HPDE6-E6E7 (cell line): ENCODE measurements around the gene FBXW12.
"Not testable (repeated sequence)": the region's sequence is repeated elsewhere in the genome, so short reads cannot be mapped to it uniquely, and the experiment has no call there.

ENCODE experiments used
- DNase-seq: peaks from one replicate; pipeline ENCODE4 v3.0.0; 2011; ENCODE audit warnings: missing footprints; ENCODE audit errors: extremely low spot score

FBXW12 gene, protein sequence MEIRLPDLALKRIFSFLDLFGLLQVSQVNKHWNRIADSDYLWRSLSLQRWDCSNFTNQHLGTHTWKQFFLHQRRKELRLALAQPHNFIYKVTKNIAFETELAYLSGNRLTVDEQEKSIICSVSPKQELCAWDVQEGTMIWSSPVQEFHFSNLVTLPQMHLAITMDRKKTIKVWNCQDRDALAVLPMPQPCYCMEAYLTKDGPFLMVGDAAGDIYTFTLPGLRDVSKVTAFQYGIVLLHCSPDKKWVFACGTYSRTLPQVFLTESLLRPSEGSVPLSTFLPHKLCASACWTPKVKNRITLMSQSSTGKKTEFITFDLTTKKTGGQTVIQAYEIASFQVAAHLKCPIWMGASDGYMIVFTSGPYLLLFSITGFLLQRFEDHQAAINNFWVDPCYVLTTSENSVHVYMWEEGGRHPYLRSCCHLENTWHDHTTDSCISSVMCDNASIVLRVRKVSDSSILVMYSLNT

DNA sequence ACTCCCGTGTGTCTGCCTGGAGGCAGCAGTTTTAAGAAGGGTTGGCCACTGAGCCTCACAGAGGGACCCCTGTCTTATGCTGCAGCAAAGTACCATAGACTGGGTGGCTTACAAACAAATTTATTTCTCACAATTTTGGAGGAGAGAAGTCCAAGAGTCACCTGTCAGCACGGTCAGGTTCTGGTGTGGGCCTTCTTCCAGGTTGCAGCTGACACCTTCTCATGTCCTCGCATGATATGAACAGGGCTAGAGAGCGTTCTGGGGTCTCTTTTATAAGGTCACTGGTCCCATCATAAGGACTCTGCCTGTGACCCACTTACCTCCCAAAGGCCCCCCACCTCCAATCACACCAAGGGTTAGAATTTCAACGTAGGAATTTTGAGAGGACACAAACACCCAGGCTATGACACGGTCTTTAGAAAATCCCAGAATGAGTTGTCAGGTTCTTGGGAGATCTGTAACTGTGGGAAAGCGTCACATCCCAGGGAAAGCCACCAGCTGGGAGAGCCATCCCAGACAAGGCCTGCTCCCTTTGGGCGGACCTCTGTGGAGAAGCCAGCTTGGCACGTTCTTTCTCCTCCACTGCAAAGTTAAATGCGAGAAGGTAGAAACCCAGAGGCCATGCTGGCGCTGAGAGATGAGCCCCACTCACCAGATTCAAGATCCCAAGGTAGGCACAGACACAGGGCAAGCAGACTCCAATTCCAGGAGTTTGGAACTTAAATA is at the start of gene FBXW12:
TSS of gene FBXW12 (plus strand) at position 569 of the 726 bp plus-strand sequence. CDS start 549 bp downstream, outside the sequence.
- DNase-seq, result no peak

- not testable (repeated sequence) for DNase-seq
Measured at GRCh38 chr3:48331706-48332435, 40.1 kb upstream of the FBXW12 start.

DNA sequence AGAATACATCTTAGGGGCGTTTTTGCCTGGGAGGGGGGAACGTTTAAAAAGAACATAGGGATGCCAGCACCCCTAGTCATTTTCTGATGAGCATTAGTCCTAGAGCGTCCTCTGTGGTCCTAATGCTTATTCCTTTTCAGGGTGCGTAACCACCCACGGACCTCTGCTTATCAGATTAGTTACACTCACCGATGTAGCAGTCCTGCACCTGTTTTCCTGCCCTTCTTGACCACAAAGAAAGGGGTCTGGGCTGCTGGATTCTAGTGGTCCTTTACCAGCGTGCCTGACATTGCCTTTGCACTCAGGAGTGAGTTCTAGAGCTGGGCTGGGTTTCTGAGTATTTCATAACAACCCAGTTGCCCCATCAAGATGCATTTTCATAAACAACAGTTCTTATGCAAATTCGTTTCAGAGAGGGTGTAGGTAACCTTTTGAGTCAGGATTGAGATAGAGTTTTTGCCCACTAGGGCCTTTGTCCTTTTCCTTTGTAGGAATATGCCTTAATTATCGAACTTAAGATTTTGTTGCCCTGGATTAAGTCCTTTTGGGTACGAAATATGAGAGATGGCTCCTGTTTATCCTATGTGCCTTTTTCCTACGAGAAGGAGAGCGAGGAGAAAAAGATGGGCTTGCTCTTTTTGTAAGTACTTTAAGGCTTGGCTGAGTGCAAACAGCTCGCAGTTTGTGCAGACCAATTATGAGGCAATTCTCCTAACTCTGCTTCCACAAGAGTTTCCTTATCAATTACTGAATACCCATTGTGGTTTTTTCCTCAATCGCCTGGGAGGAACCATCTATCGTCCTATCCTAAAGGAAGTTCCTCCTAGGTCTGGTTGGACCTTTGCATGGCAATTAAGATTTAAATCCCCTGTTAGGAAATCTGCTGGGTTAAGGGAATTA is 38.4 kb upstream of the FBXW12 start, which contains the start of gene SPINK8:
TSS of gene SPINK8 (minus strand) at position 316 of the 900 bp plus-strand sequence. CDS start 5,320 bp downstream, outside the sequence.
- not testable (repeated sequence) for DNase-seq

DNA sequence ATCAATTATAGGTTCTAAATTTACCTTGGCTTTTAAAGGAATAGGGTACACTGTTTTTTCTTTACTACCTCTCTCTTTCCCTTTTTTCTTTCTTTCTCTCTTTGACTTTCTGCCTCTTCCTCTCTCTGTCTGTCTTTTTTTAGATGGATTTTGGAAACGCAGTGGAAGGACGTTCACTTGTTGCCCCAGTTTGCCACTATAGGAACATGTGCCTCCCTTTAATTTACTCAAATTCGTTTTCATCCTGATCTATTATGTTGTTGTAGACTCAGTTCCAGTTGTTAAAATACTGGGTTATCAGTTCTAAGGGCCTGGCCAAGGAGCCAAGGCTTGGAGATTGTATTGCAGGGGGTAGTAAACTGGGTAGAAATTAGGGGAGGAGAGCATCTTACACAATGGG is 37.4 kb upstream of the FBXW12 start:
- DNase-seq, result no peak

DNA sequence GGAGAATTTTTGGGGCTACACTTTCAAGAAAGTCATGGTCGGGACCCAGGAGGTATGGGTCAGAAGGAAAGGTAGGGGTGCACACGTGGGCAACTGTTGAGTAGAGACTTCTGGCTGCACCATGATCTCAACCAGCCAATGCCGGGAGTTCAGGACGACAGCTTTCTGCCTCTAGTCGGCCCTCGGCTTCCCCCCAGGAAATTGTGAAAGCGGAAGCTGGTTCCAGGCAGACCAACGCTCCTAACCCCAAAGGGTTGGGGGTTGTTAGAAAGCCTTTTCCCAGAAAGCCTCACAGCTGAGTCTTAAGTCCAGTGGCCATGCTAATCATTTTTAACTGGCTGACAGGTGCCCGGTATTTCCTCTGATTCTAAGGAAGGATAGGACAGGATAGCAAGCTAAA is 36.7 kb upstream of the FBXW12 start:
- DNase-seq, result not testable (repeated sequence)

DNA sequence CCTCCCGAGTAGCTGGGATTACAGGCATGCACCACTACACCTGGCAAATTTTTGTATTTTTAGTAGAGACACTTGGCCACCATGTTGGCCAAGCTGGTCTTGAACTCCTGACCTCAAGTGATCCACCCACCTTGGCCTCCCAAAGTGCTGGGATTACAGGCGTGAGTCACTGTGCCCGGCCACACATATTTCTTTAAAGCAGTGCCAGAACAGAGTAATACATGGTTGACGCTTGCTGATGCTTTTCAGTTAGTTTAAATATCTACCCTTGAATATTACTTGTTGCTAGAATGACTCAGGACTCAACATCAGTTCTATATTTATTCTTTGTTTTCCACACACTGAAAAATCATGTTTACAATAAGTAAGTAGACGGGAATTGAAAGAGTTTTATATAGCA is 34.5 kb upstream of the FBXW12 start:
- DNase-seq, result not testable (repeated sequence)

DNA sequence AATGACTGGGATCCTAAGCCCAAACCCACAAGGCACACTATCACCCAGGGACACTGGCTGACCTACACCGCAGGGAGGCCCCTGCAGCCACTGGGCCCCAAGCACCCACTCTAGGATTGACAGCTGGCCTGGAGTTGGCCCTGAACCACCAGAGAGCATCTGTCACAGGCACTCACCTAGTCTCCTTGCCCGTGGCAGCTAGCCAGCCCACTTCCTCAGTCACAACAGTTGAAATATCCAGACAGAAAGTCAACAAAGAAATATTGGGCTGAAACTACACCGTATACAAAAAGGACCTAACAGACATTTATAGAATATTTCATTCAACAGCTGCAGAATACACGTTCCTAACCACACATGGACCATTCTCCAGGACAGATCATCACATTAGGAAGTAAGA is 33.4 kb upstream of the FBXW12 start:
- no peak for DNase-seq

- no peak for DNase-seq
Measured at GRCh38 chr3:48343432-48343831, 28.6 kb upstream of the FBXW12 start.

- DNase-seq, result no peak
Measured at GRCh38 chr3:48344867-48345507, 27.0 kb upstream of the FBXW12 start.

DNA sequence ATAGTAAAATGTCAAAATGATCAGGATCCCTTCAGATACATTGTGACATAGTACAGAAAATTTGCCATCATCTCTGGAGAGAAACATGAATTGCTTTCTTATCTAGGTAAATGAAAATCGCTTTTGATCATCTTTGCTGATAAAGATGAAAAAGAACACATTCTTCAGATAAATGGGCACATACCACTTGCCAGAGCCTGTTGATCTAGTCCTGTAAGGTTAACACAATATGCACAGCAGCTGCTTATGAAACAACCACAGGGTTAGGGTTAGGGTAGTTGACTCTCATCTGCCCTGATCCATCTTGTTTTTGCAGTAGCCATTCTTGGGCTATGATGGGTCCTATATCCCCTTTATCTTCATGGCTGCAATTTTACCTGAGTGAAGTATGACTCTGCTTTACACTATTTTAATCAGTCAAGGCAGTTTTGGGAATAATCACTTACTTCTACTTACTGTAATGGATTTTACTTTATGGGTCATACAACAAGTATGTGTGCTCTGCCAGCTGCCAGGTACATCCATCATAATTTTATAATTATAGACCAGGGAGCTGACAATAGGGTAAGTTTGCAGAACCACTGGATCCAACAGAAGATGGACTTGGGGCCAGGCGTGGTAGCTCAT is 26.0 kb upstream of the FBXW12 start:
- no peak for DNase-seq

DNA sequence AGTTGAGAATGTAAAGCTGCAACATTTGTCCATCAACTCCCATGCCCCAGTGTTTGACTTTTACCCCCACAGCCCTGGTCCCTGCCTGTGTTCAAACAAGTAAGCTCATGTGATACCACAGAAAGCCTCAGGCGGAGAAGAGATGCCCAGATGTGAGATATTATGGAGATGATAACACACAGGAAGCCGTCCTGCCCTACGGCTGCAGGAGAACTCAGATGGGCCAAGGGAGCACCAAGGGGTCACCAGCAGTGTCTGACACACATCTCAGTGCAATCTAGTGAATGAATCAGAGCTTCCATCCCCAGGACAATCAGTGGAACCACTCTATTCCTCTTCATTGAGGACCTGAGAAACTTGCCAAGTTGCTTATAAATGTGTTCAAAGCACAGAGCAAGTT is 24.5 kb upstream of the FBXW12 start:
- no peak for DNase-seq

GRCh38 chr3:48352546-48352945 is 19.5 kb upstream of the FBXW12 start:
- DNase-seq, result no peak

DNA sequence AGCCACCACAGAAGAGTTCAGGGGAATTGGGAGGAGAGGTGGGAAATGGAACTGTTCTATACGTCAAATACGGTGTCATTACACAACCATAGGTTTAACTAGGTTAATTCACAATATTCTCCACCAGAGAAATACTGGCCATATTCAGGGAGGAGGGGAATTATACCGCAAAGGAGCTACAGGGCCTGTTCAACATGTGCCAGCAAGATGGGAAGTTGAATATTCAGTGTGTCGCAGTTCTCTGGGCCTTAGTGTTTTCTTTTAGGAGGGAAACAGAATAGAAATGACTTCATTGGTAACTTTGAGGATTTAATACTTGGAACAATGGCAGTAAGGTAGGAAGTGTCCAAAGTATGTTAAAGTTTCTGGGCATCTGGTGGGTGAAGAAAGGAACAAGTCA is 18.0 kb upstream of the FBXW12 start:
- no peak for DNase-seq

DNA sequence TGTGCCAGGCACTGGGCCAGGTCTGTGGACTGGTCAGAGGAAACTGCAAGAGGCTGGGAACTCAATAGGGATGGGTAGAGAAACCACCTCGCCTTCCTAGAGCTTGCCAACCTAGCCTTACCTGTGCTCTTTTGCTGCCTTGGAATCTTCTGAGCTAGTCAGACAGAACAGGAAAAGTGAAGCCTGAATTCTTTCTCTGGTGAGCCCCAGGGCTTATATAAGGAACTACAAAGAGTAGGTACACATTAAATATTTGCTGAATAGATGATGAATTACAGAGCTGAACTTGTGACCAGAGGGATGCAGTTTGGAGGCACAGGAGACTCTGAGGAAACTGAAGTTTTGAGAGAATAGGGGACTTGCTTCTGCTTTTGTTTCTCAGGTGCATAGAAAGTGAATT is 15.6 kb upstream of the FBXW12 start:
- DNase-seq, result no peak

- DNase-seq, result no peak
Measured at GRCh38 chr3:48361928-48362327, 10.1 kb upstream of the FBXW12 start.

DNA sequence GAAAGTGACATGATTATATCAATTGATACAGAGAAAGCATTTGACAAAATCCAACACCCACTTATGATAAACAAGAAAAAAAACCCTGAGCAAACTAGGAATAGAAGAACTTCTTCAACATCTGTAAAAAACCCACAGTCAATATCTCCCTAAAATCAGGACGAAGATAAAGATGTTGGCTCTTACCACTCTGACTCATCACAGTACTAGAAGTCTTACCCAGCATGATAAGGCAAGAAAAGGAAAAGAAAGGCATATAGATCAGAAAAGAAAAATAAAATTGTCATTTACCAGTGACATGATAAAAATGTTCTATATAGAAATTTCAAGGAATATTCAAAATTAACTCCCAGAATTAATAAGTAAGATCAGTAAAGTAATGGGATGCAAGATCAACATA is 7.2 kb upstream of the FBXW12 start:
- no peak for DNase-seq

GRCh38 chr3:48367201-48367600 is 4.8 kb upstream of the FBXW12 start:
- no peak for DNase-seq

GRCh38 chr3:48369693-48370332 is 2.2 kb upstream of the FBXW12 start:
- no peak for DNase-seq

- no peak for DNase-seq
Measured at GRCh38 chr3:48370333-48370713, 1.7 kb upstream of the FBXW12 start.

- no peak for DNase-seq
Measured at GRCh38 chr3:48372377-48372770, 355 bp downstream of the FBXW12 start.
